ENCODE results near the gene MYT1.

- TF ChIP-seq YY1 (IDR thresholded peaks at IDR 0.05; ENCODE audit: insufficient read depth, insufficient read length) (no peak), SUZ12 (IDR thresholded peaks at IDR 0.05; ENCODE audit: extremely low read depth, insufficient read depth, insufficient read length) (no peak), ZNF274 (IDR thresholded peaks at IDR 0.05; ENCODE audit: low read depth, low read length) (no peak)
These were observed 11.3 kb upstream of the MYT1 start for GRCh38 chr20:64152906-64153305.
